Renal cortex interstitium (tissue), 11 donors: ENCODE measurements around the gene EPN2. TPM values are rescaled to one million over a fixed set of nuclear protein-coding genes. Genes with fewer than 3 reads are reported as not detected.
A peak's percentile ranks its signal among the peaks of the same experiment; 100 is the strongest.
"Not testable (repeated sequence)": the region's sequence is repeated elsewhere in the genome, so short reads cannot be mapped to it uniquely, and the experiment has no call there.

ENCODE experiments used
- DNase-seq, 11 donors: peaks; one replicate each; pipeline ENCODE4 v3.0.0-alpha.2; 2013; ENCODE audit warnings: low read depth in 9 of 11, low spot score in 4 of 11; ENCODE audit errors: extremely low read depth in 1 of 11
- polyA plus RNA-seq, 3 donors: library from polyadenylated mRNA; unstranded; fragments of 120-200 nt; gene quantifications; one replicate each; pipeline ENCODE4 v1.2.1, GENCODE V29; 2013; ENCODE audit not compliant: insufficient read length in 3 of 3

The EPN2 gene
- polyA plus RNA-seq, 3 donors: 45.8 to 52.2 (median 48.6) TPM

DNA sequence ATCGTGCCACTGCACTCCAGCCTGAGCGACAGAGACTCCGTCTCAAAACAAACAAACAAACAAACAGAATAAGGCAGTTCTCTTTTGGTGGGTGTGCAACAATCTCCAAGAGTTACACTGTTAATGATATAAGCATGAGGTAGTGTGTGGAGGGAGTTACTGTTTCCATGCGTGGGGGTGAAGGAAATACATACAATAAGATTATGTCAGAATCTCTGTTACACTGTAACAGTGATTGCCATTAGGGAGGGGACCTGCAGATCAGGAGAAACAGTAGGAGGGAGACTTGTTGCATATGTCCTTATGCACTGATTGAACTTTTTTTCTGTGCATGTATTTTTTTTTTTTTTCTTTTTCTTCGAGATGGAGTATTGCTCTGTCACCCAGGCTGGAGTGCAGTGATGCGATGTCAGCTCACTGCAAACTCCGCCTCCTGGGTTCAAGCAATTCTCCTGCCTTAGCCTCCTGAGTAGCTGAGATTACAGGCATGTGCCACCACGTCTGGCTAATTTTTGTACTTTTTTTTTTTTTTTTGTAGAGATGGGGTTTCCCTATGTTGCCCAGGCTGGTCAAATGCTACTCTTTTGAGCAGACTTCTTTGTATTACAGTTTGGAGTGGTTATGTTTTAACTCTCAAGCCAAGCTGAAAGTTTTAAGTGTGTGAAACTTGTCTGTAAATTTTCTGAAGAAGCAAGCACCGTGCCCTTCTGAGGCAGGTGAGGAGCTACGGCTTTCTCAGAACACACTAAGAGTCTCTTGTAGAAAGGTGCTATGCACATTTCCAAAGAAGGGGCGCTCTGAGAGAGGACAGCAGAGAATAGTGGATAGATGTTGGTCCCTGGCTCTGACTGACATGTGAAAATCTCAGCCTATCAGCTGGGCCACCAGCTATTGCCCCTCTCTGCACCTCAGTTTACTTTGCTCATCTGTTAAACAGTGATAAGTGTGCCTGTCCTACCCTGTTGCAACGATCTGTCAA, 10.3 kb upstream of the EPN2 start:
- DNase-seq: not testable (repeated sequence)

- not testable (repeated sequence) for DNase-seq
Measured at GRCh38 chr17:19234676-19235075, 2.5 kb upstream of the EPN2 start.

- not testable (repeated sequence) for DNase-seq
Measured at GRCh38 chr17:19236351-19237138, 621 bp upstream of the EPN2 start.

DNA sequence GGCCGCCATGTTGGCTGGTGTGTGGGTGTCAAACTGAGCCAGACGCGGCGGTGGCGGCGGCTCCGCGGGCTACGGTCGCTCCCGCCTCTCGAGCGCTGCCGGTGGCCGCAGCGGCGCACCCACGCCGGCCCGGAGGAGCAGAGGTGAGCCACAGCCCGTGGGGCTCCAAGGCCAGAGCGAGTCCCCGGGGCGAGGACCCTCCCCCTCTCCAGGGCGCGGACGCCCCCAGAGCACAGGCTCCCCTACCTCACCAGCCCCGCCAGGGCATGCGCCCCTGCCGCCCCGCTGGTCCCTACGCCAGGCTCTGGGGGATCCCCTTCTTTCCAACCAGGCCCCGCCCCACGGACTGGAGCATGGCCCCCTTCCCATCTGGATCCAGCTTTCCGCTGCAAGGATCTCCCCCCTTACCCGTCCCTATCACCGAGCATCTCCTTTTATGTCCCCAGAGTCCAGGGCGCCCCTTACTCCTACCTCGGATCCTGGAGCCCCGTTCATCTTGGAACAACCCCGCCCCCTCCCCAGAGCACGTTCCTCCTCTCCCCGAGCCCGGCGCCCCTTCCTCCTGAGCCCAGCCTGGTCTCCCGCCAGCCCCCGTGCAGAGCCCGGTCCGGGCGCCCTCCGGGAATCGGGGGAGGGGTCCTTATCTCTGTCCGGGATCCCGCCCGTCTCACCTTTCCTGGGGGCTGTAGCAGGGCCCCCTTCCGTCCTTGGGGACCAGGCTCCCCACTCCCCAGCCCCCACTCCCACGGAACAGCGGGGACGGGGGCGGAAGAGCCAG, 412 bp downstream of the EPN2 start:
- DNase-seq: peak in 2 of 11 donors; percentile 28 to 36

DNA sequence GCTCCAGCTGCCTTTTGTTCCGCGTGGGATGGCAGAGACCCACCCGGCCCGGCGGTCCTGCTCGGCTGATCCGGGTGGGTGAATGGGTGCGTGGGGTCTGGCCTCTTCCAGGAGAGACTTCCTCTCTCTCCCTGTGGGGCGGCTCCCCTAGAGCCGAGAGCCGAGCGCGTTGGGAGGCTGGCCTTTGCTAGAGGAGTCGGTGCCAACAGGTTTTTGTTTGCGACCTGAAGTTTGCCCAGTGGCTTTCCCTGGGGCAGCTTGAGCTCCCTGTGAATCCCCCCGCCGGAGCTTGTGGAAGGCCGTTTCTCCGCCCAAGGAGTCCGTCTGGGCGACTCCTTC, 970 bp downstream of the EPN2 start:
- peak in 2 of 11 donors; percentile 16 to 23 for DNase-seq

- DNase-seq: no peak
Measured at GRCh38 chr17:19239544-19239943, 2.4 kb downstream of the EPN2 start.

GRCh38 chr17:19242323-19242722, 5.2 kb downstream of the EPN2 start:
- no peak for DNase-seq

DNA sequence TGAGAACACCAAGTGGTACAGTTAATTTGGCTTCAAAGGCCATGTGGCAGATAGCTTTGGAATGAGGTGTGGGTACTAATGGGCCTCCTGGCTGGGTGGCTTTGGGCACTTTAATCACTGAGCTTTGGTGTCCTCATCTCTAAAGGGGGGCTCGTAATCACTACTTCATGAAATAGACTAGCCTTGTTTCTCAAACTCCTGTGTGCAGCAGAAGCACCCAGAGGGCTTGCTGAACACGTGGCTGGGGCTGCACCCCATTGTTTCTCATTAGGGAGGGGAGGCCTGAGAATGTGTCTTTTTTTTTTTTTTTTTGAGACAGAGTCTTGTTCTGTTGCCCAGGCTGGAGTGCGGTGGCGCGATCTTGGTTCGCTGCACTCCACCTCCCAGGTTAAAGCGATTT, 5.8 kb downstream of the EPN2 start:
- no peak for DNase-seq

DNA sequence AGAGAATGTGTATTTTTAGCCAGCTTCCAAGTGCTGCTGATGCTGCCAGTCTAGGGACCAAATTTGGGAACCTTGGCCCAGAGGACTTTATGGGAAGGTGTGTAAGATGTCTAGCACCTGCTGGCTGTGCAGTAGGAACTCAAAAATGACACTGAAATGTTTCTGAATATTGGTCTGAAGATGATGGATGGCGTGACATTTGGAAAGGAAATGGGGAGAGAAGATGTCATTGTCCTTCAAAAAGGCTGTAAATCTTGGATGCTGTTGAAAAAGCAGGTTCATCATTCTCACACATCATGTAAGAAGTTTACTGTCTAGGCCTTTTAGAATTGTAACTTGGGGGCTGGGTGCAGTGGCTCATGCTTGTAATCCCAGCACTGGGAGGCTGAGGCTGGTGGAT, 6.7 kb downstream of the EPN2 start:
- no peak for DNase-seq

- DNase-seq: no peak
Measured at GRCh38 chr17:19244357-19244756, 7.2 kb downstream of the EPN2 start.

DNA sequence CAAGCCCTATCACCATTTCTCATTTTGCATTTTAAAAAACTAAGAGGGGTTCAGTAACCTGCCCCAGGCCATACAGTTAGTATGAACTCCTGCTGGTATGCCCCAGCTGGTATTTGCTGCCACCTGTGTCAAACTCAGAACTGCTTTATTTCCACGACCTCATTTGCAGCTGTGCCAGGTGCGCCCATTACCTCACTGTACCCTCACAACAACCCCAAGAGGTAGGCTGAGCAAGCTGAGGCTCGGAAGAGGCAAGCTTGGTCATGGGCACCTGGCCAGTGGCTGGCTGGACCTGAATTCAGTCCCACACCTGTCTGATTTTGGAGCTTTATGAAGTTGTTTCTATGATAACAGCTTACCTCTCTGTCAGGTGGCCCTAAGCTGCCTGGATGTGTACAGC, 7.6 kb downstream of the EPN2 start:
- DNase-seq: no peak

- DNase-seq: no peak
Measured at GRCh38 chr17:19247473-19247872, 10.3 kb downstream of the EPN2 start.

DNA sequence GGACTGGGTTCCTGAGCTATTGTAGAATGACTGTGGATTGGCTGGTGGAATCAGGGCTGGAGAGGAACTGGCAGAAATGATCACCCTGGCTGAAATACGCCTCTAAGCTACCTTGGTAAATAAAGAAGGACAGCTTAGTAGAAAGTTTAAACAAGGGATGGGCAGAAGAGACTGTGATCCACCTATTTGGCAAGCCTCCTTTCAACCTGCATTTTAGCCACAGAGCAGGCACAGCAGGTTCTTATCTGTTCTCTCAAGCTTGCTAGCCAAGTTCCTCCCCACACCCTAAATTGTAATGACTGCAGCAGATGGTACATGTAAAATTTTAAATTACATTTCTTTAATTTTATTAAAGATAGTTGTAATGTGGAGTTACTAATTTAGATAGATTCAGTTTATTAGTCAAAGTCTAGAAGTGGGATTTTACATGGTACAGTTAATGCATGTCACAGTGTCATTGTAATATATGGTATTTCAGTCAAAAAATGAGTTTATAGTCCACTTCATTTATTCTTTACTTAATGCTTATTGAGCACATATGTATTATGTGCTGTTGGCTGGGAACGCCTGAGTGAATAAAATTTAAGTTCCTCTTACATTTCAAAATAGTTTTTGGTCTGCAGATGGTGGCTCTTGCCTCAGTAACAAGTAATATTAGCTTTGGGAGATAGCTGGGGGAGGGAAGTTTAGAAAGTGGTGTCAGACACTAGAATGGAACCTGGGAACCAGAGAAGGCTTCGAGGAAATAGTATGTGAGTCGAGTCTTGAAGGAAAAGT, 11.2 kb downstream of the EPN2 start:
- DNase-seq: no peak

GRCh38 chr17:19248928-19249574, 11.9 kb downstream of the EPN2 start:
- no peak for DNase-seq

GRCh38 chr17:19249681-19250080, 12.5 kb downstream of the EPN2 start:
- peak in 5 of 11 donors; percentile 29 to 61 (median 39) for DNase-seq

DNA sequence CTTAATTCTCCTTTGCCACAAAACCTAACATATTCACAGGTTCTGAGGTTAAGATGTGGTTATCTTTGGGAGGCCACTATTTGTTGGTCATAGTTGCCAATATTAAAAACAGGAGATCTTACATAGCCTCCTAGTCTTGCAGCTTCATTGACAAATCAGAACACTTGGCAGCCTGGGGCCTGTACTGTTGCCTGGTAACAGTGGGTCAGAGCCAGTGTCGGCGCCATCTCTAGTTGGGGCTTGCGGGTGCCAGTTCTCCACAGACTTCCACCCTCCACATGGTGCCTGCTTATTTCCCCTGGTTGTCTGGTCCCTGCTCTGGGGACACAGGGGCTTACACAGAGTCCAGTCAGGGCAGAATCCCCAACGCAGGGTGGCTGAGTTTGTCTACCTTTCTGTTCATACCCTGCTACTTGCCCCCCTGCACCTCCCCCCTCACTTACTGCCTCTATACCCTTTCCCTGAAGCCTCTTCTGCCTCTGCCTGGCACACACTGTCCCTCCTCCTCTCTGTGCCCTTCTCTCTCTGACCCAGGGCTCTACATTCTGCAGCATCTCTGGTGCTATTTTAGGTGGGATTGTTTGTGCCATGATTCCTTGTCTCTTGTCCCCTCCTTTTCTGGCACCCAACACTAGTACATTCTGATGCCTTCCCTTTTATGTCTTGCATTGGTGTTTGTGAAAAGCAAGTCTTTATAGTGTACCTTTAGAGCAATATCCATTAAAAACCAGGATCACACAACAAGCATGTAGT, 13.4 kb downstream of the EPN2 start:
- no peak for DNase-seq

DNA sequence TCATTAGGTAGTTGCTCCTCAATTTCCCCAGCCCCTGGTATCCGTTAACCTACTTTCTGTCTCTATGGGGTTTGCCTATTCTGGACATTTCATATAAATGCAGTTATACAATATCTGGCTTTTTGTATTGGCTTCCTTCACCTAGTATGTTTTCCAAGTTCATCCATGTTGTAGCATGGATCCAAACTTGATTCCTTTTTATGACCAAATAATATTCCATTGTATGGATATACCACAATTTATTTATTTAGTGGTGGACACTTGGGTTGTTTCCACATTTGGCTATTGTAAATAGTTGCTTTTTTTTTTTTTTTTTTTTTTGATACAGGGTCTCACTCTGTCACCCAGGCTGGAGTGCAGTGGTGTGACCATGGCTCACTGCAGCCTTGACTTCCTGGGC, 15.9 kb downstream of the EPN2 start:
- DNase-seq: no peak

DNA sequence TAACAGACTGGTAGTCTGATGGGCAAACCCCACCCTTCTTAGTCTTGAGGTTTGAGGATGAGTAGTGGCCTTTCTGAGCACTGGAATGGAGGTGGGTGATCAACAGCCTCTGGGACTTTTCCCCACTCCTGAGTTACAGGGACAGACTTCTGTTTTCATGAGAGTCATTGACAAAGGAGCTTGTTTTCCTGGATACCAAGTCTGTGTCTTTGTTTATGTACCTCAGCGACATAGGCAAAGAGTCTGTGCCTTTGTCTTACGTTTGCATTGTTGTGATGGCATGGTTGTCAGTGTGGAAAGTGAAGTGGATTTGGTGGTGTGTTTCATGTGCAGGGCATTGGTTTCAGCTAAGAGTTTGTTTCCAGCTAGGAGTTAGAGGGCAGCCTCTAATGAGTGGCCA, 17.5 kb downstream of the EPN2 start:
- DNase-seq: no peak
